Limb (tissue), 2 donors: Measurements from ENCODE around the gene PLAAT1.
A peak's percentile ranks its signal among the peaks of the same experiment; 100 is the strongest.

ENCODE experiments used
- DNase-seq, 2 donors: peaks; one replicate each; pipeline ENCODE4 v3.0.0-alpha.2; 2016; ENCODE audit errors: extremely low spot score in 2 of 2

The PLAAT1 gene

DNA sequence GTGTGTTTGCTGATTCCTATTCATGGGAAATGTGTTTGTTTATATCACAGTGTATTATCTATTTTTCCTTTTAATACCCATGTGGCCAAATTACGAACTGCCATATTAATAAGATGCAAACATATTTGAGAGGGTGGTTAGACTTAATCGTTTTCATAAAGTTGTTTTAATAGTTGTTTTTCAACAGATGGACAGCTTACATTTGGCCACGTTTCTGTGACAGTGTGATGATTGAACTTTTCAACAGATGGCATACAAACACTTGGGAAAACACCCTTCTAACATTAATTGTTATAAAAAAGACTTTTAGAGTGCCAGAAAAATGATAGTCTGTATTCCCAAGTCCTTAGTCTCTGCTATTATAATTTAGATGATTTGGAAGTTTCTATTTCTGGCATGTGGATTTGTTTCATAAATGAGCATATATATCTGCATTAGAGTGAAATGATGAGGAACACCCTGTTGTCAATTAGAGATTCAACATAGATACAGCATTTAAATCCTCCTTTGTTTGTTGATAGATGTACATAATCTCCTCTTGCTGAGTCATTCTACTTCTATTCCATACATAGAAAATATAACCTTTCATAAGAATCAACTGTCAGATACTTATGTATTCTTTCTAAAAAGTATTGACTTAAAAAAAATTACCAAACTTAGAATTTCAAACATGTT lies 13.1 kb downstream of the PLAAT1 start:
- no peak for DNase-seq

DNA sequence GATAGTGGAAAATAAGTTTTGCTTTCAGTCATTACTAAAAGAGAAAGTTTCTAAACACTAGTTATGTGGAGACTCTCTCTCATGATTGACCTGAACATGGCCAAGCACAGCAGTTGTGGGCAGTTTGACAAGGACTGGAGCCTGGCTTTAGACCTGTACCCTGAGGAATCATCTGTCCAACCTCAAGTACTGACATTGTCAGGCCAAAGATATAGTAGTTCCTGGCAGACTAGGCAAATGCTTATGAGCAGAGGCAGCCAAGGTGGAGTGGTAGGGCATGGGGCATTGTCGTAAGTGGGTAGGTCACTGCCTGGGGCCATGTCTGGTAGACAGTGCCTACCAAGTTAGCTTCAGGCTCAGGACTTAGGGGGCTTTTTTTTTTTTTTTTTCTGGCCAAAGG lies 20.9 kb downstream of the PLAAT1 start:
- DNase-seq = no peak

DNA sequence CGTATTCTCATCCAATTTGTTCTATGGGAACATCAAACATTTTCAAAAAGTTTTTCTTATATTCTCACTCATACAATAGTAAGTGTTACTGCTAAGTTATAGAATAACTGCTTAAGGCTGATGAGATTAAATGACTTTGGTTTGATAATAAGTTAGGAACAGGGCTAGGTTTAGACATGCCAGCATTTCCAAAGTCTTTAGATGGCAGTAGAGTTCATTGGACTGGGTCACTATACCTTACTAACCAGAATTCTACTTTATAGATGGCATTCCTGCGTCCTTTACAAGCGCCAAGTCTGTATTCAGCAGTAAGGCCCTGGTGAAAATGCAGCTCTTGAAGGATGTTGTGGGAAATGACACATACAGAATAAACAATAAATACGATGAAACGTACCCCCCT lies 21.7 kb downstream of the PLAAT1 start:
- no peak for DNase-seq

DNA sequence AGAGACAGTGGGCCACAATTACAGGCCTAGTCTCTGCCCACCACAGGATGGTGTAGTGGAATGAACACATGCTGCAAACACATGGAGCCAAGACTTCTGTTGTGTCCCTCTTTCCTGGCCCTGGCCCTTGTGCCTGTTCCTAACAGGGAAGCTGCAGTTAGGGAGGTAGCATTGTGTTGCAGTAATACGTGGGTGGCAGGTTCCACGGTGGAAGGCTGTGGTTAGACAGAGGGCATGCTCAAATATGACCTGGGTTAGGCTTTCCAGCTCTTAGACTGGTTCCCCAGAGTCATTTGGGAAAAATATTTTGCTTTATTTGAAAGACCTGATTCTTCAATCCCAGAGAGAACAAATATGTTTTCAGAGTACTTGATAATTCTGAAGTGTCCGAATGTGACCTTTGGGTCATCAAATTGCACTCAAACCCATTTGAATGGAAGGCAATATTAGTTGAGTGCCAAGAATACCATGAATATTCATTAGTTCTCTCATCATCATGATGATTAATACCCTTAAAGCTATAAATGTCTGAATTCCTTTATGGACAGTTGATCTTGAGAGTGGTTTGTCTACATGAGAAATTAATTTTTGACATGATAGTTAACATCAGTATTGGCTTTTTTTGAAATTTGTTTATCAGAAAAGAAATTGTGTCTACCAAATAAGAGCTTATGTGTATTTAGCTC lies 28.5 kb downstream of the PLAAT1 start:
- no peak for DNase-seq

DNA sequence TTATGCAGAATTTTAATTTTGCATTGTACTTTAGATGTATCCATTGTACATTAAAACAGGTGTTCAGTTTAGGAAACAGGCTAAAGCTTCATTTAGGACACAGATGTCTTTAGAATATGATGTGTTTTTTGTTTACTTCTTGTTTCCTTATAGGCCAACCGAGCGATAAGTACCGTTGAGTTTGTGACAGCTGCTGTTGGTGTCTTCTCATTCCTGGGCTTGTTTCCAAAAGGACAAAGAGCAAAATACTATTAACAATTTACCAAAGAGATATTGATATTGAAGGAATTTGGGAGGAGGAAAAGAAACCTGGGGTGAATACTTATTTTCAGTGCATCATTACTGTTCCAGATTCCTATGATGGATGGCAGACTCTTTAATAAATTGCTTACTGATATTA lies 29.4 kb downstream of the PLAAT1 start:
- DNase-seq = peak in 1 of 2 donors; percentile 10

DNA sequence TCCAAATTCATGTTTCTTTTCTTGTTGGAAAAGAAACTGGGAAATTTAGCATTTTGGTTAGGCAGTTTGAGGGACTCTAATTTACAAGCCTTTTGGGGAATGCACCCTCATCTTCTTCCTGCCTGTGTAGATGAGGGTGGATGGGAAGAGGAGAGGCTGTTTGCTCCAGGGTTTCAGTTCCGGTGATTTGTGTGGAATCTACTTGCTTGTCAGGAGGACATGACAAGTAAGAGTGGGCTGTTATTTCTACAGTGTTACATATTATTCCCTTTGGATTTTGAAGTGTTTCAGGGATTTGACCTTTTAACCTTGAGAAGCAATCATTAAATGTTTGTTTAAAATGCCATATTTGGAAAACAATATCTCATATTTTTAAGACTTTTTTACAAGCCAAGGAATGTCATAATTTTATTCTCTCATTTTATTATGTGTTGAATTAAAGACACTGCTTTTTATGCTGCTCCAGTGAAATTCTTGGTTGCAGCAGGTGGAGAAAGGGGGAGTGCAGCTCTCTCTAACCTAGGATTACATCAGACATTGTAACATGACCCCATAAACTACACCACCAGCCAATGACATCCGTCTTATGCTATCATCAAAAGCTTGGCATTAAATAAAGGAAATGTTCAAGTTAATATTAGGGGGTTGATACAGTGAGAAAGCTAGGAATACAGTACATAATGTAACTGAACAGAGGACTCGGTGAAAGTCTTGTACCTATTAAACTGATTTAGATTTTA lies 30.2 kb downstream of the PLAAT1 start:
- peak in 1 of 2 donors; percentile 10 for DNase-seq

DNA sequence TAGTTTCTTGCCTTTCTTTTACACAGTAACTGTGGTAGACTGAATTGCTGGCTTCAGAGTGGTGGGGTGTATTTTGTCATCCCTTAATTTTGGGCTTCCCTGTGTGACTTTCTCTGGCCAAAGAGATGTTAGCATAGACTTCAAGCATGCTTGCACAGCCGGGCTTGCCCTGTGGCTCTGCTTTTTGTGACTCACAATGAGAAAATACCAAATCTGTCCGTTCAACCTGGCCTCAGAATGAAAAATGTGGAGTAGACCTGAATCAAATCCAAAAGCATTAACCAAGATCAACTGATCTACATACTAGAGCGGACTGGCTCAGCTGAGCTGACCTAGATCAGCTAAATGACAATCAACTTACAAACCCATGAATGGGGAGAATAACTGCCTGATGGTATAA lies 51.4 kb downstream of the PLAAT1 start:
- DNase-seq = no peak

DNA sequence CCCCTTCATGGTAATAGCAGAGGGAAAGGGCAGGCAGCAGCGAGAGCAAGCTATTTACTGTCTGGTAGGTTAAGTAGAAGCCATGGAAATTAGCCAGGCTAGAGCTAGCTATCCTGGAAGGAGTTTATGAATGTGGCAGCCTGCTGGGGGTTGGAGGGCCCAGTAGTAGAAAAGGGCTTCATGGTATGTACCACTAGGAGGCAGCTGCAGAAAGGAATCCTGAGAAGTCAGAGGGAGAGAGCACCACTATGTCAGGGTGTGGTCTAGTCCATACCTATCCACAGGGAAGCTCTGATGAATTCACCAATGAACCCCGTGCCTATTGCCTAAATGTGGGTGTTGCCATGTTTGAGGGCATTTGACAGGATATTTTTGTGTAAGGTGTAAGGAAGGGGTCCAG lies 55.0 kb downstream of the PLAAT1 start:
- no peak for DNase-seq

DNA sequence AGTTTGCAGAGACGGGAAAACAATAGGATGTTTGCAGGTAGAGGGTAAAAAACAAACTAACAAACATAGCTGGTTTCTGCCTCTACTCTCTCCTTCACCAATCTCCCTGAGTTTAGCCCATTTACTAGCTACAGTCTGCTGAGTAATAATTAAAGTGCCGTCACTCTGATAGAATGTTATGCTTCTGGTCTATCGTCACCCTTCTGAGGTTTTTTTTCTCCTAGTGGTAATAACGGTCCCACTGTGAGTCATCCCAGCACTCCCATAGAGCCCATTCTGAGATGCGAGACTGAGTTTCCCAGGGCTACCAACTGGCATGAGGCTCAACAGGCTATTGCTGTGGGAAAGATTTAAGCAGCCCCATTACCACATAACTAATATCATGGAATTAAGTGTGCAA lies 56.4 kb downstream of the PLAAT1 start:
- no peak for DNase-seq

DNA sequence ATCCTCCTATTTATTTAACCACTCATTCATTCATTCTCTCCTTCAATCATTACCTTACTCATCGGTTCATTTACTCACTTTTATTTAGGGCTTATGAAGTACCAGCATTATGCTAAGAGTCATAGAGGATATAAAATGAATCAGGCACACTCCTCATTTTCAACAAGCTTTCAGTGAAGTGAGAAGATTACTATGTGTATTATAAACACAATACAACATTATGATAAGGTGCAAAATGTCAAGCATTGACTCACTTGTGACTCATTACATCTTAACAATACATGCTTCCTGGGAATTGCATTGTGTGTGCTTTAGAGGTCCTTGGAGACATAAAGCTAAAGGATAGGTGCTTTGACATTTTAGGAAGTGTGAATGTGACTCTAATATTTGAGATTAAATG lies 60.4 kb downstream of the PLAAT1 start:
- no peak for DNase-seq

DNA sequence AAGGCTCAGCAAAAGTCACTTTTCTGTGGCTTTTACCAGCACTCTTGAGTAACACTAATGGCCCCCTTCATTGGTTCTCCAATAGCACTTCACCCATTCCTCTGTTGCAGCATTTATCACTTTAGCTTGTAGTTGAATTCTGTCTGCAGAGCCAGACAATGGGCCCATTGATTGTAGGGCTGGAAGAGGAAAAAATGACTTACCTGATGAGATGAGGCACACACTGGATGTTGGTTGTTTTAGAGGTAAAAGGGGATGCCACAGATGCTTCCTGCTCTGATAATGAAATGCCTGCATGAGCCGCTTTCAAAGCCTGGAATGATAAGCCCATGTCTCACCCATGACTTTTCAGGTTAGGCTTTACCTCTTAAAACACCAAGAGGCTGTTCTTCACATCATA lies 64.3 kb downstream of the PLAAT1 start:
- DNase-seq = no peak

DNA sequence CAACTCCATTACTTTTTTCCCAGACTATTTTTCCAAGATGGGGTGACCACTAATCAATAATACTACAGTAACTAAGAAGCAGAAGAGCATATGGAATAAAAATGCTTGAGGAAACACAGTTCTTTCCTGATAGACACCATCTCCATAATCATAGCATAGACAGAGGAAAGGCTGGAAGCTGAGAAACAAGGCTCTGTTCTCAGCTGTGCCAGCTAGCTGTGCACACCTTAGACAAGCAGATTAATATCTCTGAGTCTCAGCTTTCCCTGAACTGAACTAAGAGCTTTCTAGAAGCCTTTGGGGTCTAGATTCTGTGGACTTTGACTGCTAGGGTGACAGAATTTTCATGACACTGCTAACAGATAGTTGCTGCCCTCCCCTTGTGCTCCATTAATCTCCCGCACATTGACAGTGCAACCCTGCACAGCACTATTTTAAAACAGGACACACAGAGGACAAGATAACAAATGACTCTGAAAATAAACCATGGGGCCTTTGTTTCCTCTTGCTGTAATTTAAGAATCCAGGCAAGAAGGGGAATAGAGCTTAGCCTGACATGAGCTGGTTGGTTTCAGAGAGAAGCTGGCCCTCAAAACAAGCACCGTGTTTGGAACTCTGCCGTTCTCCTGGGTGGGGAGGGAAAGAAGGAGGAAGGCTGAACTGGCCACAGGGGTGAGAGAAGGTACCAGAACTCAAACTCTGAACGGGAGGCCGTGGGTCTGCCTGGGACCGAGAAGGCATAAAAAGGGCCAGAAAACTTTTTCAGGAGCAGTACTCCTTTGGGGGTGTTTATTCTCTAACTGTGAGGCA lies 70.1 kb downstream of the PLAAT1 start:
- no peak for DNase-seq

DNA sequence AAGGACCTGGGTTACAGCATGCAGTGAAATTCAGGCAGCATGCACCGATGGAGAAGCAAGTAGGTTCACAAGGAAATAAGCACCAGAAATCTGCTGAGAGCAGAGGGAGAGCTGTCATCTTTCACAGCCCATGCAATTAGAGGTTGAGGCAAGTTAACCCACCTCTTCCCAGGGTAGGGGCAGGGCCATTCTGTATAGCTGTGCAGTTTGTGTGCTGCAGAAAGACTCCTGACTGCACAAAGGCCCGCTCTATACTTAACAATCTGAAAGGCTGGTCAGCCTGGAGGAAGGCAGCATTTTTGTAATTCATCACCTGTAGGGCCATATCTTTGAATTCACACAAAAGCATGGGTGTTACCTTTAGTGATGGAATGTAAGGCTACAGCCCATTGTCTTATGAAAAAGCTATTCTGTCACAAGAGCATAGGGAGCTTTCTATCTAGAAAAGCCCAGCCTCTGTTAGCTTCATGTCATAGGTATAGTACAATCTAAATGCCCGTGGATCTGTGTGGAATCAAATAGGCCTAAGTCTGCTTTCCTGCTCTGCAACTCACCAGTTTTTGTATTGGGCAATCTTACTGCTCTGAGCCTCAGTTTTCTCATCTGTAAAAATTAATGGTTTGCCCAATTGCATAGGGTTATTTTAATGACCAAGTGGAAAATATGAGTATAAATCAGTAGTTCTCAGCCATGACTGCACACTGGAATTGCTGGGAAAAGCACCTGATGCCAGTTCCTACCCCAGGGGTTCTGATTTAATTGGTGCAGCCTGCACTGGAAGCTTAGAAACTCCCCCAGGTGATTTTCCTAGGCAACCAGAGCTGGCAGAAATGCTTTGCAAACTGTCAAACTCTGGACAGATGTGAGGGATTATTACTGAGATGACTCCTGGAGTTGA lies 72.3 kb downstream of the PLAAT1 start:
- no peak for DNase-seq

DNA sequence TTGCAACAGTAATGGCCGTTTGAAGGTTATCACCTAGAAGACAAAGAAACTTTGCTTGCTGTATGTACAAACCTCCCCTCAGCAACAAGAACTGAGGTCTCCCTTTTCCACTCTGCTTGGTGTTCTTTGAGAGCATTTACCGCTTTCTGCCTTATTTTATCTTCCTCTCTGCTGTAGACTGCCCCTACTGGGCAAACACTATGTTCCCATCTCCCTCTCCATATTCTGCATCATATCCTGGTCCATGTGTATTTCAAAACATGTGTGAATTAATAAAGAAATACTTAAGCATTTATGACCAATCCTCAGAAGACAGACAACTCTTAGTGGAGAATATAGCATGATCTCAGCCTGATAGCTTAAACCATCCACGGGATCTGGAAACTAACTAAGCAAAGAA lies 73.1 kb downstream of the PLAAT1 start:
- no peak for DNase-seq

DNA sequence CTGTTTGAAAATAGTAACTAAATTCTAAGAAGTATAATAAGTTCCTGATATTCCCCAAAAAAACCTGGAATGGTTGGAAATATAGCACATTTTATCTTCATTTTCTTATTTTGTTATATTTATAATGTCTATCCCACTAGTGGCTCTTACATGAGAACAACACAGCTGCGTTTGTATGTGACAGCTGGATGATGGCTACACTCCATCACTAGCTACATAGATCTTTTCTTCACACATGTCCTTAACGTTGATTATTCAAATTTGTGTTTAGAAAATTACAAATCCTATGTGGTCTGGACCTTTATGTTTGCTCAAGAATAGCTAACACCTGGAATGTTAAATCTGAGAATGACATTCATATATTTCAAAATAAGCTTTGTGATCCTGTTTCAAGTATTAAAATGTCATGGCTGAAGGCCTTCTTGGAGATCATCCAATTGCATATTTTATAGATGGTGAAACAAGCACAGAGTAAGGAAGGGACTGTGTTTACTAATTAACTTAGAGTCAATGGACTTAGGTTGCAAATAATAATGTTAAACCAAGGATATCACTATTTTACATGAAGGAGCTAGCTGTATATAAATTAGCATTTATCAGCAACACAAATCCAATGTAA lies 76.8 kb downstream of the PLAAT1 start:
- DNase-seq = no peak
